Right lobe of liver (tissue), 6 donors: ENCODE data around the gene EPHA8. TPM values are rescaled to one million over a fixed set of nuclear protein-coding genes. Genes with fewer than 3 reads are reported as not detected.

Experiments used
- ATAC-seq, 4 donors: fragments of 200-7000 bp; cut with Tn5 transposase; one replicate each; pipeline ENCODE4 v1.9.1; 2020; ENCODE audit warnings: mild to moderate bottlenecking in 4 of 4, moderate library complexity in 4 of 4
- DNase-seq, 3 donors: peaks; one replicate each; pipeline ENCODE4 v3.0.0-alpha.2; 2020
- H3K27ac ChIP-seq, 3 donors: fragments of 200-600 bp; one replicate each; pipeline ENCODE4 v1.8.0; 2022
- H3K27me3 ChIP-seq, 2 donors: fragments of 200-600 bp; one replicate each; pipeline ENCODE4 v1.8.0; 2022
- H3K36me3 ChIP-seq, 4 donors: fragments of 200-600 bp; sonication (generic) in 1 of 4; one replicate each; pipeline versions ENCODE4 v1.5.1 to v1.8.0; 2017 to 2022; ENCODE audit warnings: control low read depth in 1 of 4
- H3K4me1 ChIP-seq, 4 donors: fragments of 200-600 bp; sonication (generic) in 1 of 4; one replicate each; pipeline versions ENCODE4 v1.5.1 to v1.8.0; 2017 to 2022; ENCODE audit warnings: control low read depth in 1 of 4
- H3K4me3 ChIP-seq, 3 donors: fragments of 200-600 bp; one replicate each; pipeline ENCODE4 v1.8.0; 2022
- H3K9me3 ChIP-seq, 4 donors: fragments of 200-600 bp; sonication (generic) in 1 of 4; one replicate each; pipeline versions ENCODE4 v1.5.1 to v1.8.0; 2017 to 2022; ENCODE audit warnings: control low read depth in 1 of 4
- POLR2A ChIP-seq: fragments of 450-650 bp; IDR thresholded peaks from one replicate; pipeline ENCODE4 v1.6.1; 2017; ENCODE audit warnings: antibody characterized with exemption, mild to moderate bottlenecking
- WGBS: methylation state at CpG from one replicate; pipeline ENCODE4 v1.1.6; 2018; ENCODE audit warnings: low coverage, low lambda C conversion rate; ENCODE audit not compliant: insufficient coverage; ENCODE audit errors: missing lambda C conversion rate; 5-methylcytosine and 5-hydroxymethylcytosine counted together
- intact Hi-C, 2 donors: fragments of 100-400 bp; cut with DNase I; formaldehyde crosslinking; loops; one replicate each; pipeline versions ENCODE4 v1.11.2 to v1.14.1; 2022
- total RNA-seq, 6 experiments: library from RNA; depleted of rRNA in 2 of 6; stranded (reverse); fragments of >200 nt in 2 of 6; fragmentation: NEBNext Ultra II Directional in 3 of 6; extraction: Animal tissue kit (Norgen Biotek cat#: 25700) in 3 of 6; gene quantifications; one replicate each; pipeline versions ENCODE4 v1.1.0 to v1.2.4, GENCODE V29; 2016 to 2023
- TF ChIP-seq, protein P1 (sequence below), 4 donors: fragments of 200-600 bp in 3 of 4; fragments of 450-650 bp in 1 of 4; IDR thresholded peaks; one replicate each; pipeline versions ENCODE4 v1.5.1 to v1.8.0; 2016 to 2022; ENCODE audit warnings: antibody characterized with exemption in 4 of 4, mild to moderate bottlenecking in 2 of 4
- donor health status: DM: no; HTN: yes; CAD: no.
- donor health status: DM: no; HTN: no; CAD: no.
- donor health status: DM: no; HTN: no; CAD: no.
- donor health status: DM: no; HTN: yes; CAD: no.
- donor health status: DM: no; HTN: yes; CAD: no.

Gene EPHA8
- total RNA-seq, 6 experiments from 2014 or later: not detected

DNA sequence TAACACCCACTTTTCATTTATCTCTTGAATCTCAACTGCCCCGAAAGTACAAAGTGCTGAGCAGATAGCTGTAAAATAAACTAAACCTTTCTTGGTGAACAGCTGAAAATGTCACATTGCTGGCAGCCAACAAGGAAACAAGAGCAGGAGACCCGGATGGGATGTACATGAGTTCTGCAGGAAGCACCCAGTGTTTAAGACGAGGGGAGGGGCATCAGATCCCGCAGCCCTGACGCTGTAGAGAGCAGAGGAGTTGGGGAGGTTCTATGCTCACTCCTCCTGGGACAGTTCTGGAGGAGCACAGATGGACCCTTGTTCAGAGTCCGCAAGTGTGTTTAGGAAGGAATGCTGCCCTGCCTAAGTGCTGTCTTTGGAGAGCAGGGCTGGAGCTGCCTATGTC lies 32.0 kb upstream of the EPHA8 start:
- no peak for TF ChIP-seq POLR2A
- TF ChIP-seq, protein P1, sequence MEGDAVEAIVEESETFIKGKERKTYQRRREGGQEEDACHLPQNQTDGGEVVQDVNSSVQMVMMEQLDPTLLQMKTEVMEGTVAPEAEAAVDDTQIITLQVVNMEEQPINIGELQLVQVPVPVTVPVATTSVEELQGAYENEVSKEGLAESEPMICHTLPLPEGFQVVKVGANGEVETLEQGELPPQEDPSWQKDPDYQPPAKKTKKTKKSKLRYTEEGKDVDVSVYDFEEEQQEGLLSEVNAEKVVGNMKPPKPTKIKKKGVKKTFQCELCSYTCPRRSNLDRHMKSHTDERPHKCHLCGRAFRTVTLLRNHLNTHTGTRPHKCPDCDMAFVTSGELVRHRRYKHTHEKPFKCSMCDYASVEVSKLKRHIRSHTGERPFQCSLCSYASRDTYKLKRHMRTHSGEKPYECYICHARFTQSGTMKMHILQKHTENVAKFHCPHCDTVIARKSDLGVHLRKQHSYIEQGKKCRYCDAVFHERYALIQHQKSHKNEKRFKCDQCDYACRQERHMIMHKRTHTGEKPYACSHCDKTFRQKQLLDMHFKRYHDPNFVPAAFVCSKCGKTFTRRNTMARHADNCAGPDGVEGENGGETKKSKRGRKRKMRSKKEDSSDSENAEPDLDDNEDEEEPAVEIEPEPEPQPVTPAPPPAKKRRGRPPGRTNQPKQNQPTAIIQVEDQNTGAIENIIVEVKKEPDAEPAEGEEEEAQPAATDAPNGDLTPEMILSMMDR (IDR thresholded peaks at IDR 0.05): no peak
- 62% methylated on average over 4 of the region's 6 CpGs for WGBS
- peaks cover 0 to 16% (median 2%) of the 10 kb centered on the region in 4 donors for H3K36me3 ChIP-seq
- DNase-seq (no peak), ATAC-seq (no peak)
- no peak overlapping the region for H3K27ac ChIP-seq
- no peaks in the 10 kb centered on the region for H3K27me3 ChIP-seq
- intact Hi-C loops: no loop called here
- H3K9me3 ChIP-seq: no peaks in the 10 kb centered on the region
- no peaks in the 10 kb centered on the region for H3K4me1 ChIP-seq
- no peak overlapping the region for H3K4me3 ChIP-seq

DNA sequence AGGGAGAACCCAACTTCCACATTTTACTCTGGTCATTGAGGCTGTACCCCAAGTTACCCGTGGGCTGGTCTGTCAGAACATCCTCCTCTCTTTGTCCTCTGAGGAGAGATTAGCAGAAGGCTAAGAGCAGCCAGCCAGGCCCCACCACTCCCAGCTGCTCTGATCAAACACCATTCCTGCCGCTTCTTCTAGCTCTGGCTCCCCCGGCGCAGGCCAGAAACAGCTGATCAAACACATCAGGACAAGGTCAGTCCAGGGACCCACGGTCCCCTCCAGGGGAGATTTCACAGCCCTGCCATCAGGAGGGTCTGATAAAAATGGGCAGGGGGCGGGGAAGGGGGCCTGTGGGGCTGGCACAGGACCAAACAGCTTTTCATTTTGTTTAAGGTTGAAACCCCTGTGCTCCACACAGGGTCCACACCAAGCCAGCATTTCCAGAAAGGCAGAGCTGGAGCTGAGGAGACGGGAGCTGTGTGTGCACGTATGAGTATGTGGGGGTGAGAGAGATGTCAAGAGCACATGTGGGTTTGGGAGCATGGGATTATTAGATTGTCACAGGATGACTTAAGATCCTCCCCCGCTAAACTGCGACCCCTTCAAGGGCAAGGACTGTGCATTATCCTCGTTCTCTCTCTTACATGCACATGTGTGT lies 29.9 kb upstream of the EPHA8 start:
- no peaks in the 10 kb centered on the region for H3K4me1 ChIP-seq
- DNase-seq (no peak), ATAC-seq (no peak)
- intact Hi-C loops: no loop called here
- WGBS: 80% methylated on average over 8 of the region's 11 CpGs
- H3K36me3 ChIP-seq: no peaks in the 10 kb centered on the region
- no peak overlapping the region for H3K27ac ChIP-seq
- H3K9me3 ChIP-seq: no peaks in the 10 kb centered on the region
- H3K4me3 ChIP-seq: no peak overlapping the region
- H3K27me3 ChIP-seq: no peaks in the 10 kb centered on the region
- TF ChIP-seq, protein P1 (IDR thresholded peaks at IDR 0.05): no peak
- TF ChIP-seq POLR2A: no peak

DNA sequence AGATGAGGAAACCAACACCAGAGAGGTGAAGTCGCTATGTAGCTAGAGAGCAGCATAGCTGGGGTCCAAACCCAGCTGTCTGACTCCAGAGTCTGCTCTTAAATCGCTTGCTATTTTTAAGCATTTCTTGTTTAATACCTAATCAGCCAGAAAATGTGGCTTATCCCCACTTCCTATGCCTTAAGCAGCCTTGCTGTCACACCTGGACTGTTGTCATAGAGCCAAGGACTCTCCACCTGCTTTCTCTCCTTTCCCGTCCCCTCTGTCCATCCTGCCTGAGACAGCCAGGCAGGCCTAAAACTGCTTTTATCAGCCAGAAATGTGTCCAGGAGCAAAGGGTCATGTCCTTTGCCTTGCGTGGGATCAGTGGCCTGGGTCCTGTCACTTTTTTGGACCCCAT lies 28.3 kb upstream of the EPHA8 start:
- no peaks in the 10 kb centered on the region for H3K36me3 ChIP-seq
- 88% methylated on average over 3 of the region's 4 CpGs for WGBS
- DNase-seq: no peak
- no peaks in the 10 kb centered on the region for H3K27me3 ChIP-seq
- H3K4me3 ChIP-seq: no peak overlapping the region
- no peaks in the 10 kb centered on the region for H3K9me3 ChIP-seq
- no peaks in the 10 kb centered on the region for H3K4me1 ChIP-seq
- no peak overlapping the region for H3K27ac ChIP-seq
- intact Hi-C loops: no loop called here
- ATAC-seq: no peak
- TF ChIP-seq, protein P1 (IDR thresholded peaks at IDR 0.05): no peak
- TF ChIP-seq POLR2A: no peak

DNA sequence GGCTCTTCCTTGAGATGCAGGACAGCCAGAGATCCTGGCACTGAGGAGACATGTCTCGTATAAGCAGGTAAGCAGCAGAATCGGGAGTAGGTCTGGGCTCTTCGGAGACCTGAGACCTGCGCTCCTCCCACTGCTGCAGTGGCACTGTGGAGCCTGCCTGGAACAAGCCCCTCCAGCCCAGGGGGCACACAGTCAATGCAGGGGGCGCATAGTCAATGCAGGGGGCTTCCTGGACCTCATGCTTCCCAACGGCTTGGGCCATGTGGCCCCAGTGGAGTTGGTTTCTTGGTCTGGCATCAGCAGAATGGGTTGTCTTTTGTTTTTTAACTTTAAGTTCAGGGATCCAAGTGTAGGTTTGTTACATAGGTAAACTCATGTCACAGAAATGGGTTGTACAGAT lies 27.9 kb upstream of the EPHA8 start:
- no peaks in the 10 kb centered on the region for H3K9me3 ChIP-seq
- 96% methylated on average over 3 of the region's 6 CpGs for WGBS
- H3K36me3 ChIP-seq: no peaks in the 10 kb centered on the region
- DNase-seq (no peak), ATAC-seq (no peak)
- intact Hi-C loops: no loop called here
- TF ChIP-seq, protein P1 (IDR thresholded peaks at IDR 0.05): no peak
- no peak for TF ChIP-seq POLR2A
- H3K27me3 ChIP-seq: no peaks in the 10 kb centered on the region
- no peak overlapping the region for H3K27ac ChIP-seq
- H3K4me1 ChIP-seq: no peaks in the 10 kb centered on the region
- H3K4me3 ChIP-seq: no peak overlapping the region
